Activated CD4-positive, alpha-beta T cell treated with anti-CD3 and anti-CD28 coated beads, Interleukin-2, amount 50 U/mL, for 24 hours (primary cell): ENCODE results near the gene ZNF628.

Experiments used
- DNase-seq, 2 donors: peaks; one replicate each; pipeline ENCODE4 v3.0.0-alpha.2; 2020; ENCODE audit warnings: low read depth in 1 of 2, low spot score in 1 of 2

Gene ZNF628

DNA sequence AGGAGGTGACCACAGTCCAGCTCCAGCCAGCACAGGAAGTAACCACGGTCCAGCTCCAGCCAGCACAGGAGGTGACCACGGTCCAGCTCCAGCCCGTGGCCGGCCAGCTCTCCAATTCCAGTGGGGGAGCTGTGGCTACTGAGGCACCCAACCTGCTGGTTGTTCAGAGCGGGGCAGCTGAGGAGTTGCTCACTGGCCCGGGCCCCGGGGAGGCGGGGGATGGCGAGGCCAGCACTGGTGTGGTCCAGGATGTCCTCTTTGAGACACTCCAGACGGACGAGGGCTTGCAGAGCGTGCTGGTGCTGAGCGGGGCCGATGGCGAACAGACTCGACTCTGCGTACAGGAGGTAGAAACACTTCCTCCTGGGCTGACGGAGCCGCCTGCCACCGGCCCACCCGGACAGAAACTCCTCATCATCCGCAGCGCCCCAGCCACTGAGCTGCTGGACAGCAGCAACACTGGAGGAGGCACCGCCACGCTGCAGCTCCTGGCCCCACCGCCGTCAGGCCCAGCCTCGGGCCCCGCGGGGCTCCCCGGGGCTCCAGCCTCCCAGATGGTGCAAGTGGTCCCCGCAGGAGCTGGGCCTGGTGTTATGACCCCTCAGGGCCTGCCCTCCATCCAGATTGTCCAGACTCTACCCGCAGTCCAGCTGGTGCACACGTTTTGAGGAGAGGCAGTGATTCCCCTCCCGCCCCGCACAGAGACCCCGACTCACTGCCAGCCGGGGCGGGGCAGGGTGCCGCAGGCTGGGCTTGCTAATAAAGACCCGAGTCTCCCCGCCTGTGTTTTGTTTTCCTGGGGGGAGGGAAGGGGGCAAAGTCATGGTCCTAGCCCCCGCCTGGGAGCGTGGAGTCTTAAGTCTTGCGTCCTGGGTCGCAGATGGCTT is 7.5 kb downstream of the ZNF628 start:
- DNase-seq, result no peak

DNA sequence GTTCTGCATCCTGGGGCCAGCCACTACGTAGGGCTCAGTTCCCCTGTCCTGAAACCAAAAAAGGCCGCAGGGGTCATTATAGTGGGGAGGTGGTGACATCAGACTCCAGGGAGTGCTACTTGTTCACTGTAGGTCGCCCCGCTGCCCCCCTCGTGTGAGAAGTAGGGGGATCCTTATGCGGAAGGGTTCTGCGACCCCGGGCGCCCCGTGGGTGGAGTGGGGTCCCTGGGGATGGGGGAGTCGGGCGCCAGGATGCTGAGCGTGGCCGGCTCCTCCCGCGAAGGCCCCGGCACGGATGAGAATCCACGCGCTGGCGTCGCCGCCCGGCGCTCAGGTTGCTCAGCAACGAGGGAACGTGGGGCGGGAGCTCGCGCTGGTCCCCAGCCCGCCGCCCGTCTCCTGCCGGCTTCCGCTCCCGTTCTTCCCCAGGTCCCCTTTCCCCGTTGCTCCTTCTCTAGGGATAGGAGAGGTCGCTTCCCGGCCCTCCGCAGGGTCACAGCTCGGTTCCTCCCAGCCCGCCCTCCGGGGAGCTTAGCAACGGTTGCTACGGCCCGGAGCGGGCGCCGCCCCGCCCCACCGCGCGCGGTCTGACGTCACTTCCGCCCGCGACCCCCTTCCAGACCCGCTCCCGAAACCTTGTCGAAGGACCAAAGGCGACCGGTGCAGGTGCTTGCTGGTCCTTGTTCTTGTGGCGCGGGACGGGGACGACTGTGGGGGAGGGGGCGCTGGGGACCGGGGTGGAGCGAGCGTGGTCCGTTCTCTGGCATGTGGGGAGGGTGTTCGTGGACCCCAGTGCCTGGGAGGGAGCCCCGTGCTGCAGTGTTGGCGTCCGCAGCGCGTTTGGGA is 8.4 kb downstream of the ZNF628 start, which contains the start of gene NAT14:
Gene NAT14, plus strand, starts transcription at position 596 of the 846 bp plus-strand sequence. CDS start 521 bp downstream, outside the sequence.
- peak; percentile 52 to 56 for DNase-seq

DNA sequence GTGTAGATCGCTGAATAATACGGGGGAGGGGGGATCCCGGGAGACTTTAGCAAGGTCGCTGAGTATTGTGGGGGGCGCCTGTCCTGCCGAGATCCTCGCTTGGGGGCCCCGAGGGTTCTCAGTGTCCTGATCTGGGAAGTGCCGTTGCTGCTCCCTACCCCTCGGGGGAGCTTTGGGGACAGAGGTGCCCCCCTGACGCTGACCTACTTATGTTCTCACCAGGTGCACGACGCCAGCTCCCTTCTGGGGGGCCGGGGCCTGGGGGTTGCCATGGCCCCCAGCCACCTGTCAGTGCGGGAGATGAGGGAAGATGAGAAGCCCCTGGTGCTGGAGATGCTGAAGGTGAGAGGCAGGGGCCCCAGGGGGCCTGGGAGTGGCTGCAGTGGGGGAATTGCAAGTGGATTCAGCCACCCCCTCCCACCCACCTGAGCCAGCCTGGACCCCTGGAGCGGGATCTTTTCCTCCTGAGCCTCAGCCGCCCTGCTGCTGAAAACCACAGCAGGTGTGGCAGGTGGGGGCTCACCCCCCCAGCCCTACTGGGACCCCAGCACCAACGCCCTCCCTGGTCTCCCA is 9.1 kb downstream of the ZNF628 start:
- DNase-seq, result no peak

DNA sequence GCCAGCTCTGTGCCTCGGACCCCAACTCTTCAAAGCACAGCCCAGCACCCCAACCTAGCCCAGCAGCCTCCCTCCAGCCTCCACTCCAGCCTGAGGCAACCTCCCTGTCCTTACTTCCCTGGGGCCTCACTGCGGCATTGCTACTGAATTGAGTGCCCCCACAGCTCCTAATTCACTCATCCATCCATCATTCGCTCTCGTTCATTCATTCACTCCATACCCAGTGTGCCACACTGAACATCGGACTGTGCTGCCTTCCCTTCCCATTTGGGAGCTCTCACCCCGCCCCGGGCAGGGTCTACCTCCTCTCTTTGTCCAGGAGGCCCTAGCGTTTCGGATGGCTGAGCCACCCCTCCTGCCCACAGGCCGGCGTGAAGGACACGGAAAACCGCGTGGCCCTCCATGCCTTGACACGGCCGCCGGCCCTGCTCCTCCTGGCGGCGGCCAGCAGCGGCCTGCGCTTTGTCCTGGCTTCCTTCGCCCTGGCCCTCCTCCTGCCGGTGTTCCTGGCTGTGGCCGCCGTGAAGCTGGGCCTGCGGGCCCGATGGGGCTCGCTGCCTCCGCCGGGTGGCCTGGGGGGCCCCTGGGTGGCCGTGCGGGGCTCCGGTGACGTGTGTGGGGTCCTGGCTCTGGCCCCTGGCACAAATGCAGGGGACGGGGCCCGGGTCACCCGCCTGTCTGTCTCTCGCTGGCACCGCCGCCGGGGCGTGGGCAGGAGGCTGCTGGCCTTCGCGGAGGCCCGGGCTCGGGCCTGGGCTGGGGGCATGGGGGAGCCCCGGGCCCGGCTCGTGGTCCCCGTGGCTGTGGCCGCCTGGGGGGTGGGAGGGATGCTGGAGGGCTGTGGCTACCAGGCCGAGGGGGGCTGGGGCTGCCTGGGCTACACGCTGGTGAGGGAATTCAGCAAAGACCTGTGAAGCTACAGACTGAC is 9.9 kb downstream of the ZNF628 start:
- no peak for DNase-seq

DNA sequence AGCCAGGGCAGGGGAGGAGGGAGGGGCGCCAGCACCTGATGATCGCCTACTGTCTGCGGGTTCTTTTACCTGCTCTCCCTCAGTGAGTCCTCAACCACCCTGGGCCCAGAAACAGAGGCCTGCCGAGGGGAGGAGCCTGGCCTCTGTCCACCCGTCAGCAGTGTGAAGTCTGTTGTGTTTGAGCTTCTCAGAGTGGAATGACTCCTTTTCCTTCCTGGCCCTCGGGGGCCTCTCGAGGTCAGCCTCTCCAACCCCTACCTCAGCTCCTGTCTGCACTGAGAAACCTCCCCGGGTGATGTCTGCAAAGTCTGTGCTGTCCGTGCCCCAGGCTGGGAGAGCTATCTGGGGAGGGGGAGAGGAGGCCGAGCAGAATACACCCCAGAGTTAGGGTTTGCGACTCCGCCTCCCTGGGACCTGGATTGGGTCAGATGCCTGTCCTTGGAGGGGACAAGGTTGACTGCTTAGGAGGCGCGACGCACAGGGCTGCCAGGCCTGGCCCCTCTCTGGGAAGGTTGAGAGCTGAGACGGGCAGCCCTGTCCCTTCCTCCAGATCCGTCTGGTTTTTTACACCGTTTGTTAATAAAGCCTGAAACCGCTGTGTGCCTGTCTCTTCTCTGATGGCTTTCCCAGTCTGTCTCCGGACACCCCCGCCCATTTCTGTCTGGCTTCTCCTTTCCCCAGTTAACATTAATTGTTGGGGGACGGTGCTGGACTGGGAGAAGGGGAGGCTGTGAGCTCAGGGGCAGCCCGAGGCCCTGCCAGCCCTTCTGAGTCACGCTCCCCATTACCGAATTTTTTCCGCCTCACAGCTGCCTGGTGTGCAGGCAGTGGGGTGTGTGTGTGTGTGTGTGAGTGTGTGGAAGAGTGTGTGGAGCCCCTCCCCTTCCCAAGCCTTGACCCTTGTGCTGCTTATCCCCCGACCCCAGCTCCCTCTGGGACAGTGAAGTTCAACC is 10.8 kb downstream of the ZNF628 start:
- DNase-seq, result peak in 1 of 2 donors; percentile 36

DNA sequence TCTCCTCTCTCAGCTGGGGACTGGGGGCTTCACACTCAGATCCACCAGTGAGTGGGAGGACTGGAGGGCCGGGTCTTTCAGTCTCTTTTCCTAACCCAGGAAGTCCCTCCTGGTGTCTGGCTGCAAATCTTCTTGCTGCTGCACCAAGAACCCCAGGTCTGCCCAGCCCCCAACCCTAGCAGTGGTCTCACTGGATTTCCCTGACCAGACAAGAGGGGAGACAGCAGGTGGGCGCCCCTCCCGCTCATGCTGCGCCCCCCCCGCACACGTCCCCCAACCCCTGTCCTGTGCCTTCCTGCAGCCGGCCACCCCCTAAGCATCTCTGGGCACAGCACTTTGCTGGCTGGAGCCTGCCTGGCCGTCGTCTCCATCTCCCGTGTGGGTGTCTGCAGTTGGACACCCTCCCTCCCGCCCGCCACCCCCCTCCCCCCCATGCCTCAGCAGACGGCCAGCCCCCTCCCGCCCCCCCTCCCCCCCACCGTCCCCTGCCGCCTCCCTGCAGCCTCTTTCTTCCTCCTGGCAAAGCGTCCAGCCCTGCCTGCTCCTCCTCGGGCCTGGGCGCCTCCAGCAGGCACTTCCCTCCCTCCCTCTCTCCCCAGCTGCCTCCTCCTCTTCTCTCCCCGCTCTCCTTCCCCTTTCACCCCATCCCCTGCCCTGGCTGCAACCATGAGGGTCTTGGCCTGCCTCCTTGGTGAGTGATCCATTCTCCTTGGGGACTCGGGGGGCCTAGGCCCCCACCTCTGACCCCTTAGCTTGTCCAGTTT is 11.7 kb downstream of the ZNF628 start, which contains the start of gene SSC5D:
Gene SSC5D, plus strand, starts transcription at position 513 of the 764 bp plus-strand sequence. Its CDS starts 154 bp downstream, at position 667.
- DNase-seq, result no peak

DNA sequence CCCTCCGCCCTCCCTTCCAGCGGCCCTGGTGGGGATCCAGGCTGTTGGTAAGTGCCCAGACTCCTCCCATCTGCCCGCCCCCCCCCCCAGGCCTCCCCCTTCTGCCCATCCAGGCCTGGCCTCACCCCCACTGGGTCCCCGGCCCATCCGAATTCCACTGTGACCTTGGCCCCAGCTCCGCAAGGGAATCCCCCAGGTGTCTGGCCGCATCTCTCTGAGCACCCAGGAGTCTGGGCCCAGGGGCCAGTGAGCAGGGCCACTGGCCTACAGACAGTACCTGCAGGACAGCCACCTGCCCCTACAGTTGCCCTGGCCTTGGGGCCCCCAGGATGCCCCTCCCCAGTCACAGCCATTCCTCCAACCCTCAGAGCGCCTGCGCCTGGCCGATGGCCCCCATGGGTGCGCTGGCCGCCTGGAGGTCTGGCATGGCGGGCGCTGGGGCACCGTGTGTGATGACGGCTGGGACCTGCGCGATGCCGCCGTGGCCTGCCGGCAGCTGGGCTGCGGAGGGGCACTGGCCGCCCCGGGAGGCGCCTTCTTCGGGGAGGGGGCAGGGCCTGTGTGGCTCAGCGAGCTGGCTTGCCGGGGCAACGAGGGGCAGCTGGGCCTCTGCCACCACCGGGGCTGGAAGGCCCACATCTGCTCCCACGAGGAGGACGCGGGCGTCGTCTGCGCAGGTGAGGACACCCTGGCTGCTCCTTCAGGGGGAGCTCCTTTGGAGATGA is 12.7 kb downstream of the ZNF628 start:
- DNase-seq, result no peak

DNA sequence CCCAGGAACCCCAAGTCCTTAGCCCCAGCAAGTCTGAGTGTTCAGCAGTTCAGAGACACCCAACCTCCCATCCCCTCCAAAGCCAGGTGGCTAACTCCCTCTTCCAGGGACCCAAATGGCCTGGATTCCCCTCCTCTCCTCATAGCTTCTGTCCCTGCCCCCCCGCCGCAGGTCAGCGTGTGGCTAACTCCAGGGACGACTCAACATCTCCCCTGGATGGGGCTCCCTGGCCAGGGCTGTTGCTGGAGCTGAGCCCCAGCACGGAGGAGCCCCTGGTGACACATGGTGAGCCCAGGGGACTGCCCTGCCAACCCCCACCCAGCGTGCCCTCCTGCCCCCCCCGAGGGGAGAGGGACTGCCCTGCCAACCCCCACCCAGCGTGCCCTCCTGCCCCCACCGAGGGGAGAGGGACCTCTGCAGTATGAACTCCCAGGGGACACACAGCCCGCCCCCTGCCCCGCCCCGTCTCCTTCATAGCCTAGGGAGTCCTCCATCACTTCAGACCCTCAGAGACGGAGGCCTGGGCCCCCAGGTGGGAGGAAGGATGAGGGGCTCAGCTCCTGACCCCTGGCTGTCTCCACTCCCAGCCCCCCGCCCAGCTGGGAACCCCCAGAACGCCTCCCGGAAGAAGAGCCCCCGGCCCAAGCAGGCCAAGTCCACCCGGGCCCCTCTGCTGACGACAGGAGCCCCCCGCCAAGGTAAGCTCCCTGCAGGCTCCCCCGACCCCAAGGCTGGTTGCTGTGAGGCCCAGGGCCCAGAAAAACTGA is 13.5 kb downstream of the ZNF628 start:
- no peak for DNase-seq

DNA sequence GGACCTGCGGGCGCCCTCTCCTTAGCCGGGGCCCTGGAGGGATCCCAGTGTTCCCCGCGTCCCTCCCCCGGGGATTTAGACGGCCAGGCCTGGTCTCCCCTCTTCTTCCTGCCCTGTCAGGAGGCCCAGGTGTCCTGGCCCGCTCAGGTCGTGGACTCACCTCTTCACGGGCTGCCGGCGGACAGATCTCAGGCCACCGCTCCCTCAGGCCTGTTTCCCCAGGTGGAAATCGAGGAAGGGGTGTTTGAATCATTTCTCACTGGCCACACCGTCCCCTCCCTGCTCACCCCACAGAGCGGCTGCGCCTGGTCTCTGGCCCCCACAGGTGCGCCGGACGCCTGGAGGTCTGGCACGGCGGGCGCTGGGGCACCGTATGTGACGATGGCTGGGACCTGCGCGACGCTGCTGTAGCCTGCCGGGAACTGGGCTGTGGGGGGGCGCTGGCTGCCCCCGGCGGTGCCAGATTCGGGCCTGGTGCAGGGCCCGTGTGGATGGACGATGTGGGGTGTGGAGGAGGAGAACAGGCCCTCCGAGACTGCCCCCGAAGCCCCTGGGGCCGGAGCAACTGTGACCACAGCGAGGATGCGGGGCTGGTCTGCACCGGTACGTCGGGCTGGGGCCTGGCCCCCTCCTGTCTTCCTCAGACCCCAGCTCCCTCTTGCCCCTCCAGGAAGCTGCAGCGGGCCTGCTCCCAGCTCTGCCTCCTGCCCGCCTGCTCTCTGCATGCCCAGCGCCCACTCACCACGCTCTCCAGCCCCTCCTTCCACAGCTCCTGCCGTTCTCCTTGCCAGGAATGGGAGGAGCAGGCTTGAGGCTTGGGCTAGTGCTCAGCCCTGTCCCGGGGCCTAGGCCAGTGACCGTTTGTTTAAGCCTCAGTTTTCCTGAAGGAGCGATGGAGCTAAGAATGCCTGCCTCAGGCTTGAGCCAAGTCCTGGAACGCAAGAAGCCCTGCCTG is 14.3 kb downstream of the ZNF628 start:
- no peak for DNase-seq

DNA sequence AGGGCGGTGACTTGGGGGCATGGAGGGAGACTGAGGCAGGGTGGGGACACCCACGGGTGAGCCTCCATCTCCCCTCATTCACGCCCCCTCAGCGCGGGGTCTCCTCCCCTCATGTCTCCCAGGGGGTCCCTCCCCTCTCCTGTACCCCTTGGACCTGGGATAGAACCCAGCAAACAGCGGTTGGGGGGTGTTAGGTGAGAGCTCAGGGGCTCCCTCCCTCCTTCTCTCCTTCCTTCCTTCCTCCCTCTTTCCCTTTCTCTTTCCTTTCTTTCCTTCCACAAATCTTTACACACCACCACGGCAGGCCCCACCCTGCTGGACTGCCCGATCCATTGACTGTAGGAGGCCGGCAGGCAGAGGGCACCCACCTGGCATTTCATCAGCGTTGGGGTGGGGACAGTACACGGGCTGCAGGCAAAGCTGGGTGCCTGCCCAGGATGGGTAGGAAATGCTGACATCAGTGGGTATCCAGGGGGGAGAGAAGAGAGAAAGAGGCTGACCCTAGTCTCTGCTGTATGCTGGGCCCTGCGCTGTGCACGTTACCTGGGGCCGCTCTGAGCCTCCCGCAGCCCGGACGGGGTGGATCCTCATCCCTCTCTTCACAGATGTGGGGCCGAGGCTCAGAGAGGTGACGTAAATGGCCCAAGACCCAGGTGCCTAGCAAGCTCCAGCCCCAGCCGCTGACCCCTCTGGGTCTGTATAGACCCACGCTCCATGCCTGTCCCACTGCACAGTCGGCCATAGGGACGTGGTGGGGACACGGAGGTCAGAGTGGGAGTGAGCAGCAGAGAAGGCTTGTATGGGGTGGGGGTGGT is 15.3 kb downstream of the ZNF628 start:
- no peak for DNase-seq

DNA sequence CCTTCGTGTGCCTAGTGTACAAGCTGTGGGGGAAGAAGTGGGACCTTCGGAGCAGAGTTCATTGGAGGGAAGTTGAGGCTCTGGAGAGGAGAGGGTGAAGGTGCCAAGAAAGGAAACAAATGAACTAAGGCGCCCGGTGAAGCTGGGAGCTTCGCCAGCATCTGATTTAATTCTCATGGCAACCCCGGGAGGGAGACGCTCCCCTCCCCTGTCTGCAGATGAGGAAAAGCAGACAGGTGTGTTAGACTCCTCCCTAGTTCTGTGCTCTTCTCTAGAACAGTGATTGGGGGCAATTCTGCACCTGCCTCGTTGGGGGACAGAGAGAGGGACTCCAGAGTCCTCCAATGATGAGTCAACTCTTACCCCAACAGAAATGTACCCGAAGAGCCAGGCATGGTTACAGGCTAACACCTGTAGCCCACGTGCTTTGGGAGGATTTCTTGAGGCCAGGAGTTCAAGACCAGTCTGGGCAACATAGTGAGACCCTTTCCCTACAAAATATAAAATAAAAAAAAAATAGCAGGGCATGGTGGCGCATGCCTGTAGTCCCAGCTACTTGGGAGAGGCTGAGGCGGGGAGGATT is 16.0 kb downstream of the ZNF628 start:
- no peak for DNase-seq

DNA sequence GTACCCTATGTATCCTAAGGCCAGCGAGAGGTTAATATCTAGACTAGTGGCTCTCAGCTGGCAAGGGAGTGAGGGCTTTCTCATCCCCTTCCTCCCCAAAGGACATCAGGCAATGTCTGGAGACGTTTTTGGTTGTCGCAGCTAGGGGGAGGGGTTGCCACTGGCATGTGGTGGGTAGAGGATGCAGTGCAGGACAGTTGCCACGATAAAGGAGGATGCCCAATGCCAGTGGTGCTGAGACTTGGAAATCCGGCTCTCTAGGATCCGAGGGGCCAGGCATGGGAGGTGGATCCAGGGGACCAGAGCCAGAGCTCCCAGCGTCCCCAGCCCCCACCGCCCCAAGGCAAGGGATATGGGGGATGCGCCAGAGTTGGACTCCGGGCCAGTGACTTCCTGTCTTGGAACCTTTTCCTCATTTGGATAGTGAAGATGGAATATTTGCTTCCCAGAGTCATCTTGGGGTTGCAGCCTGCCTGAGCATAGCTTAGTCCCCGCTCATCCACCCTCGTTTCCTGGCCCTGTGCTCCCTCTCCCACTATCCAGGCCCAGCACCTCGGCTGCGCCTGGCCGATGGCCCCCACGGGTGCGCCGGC is 16.7 kb downstream of the ZNF628 start:
- DNase-seq, result no peak

DNA sequence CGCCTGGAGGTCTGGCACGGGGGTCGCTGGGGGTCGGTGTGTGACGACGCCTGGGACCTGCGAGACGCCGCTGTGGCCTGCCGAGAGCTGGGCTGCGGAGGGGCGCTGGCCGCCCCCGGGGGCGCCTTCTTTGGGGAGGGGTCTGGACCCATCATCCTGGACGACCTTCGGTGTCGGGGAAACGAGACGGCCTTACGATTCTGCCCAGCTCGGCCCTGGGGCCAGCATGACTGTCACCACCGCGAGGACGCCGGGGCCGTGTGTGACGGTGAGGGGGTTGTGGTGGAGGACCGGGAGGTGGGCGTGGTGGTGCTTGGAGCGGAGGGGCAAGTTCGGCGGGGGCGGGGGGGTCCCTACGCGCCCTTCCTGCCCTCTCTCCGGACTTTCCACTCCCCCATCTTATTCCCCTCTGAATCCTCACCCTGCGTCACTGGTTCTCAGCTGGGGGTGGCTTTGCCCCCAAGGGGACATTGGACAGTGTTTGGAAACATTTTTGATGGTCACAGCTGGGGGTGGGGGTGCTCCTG is 17.3 kb downstream of the ZNF628 start:
- DNase-seq, result no peak

DNA sequence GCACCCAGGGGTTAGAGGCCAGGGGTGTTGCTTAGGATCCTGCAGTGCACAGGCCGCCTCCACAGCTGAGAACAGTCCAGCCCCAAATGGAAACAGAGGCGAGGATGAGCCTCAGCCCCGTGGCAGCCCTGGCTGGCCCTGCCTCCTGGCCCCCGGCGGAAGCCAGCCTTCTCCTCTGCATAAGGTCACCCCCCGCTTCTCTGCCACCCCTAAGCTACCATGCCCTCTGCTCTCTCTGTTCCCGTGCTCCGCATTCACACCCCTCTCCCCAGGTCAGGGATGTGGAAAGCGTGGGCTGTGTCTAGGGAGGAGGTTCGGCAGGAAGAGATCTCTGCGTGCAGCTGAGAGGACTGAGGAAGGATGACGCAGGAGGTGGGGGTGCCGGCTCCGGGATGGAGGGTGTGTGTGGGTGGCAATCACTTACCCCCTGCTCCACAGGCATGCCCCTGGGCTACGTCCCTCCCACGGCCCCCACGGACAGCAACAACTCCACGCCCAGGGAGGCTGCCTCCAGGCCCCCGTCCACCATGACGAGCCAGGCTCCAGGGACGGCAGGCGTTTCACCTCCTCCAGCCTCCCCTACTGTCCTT is 17.9 kb downstream of the ZNF628 start:
- no peak for DNase-seq
